BLaER1 treated with 17β-estradiol and CSF1 and Interleukin-3, amounts not matched to agents 10 nM and 100 nM (cell line): Measurements from ENCODE around the gene CRTC1.

Experiments
- H3K27ac ChIP-seq, 11 experiments: shearing (Covaris generic); formaldehyde crosslinking; 2 replicates each; pipeline ENCODE4 v1.8.1; 2022
- H3K27me3 ChIP-seq, 11 experiments: shearing (Covaris generic); formaldehyde crosslinking; 2 replicates each; pipeline ENCODE4 v1.8.1; 2022
- H3K36me3 ChIP-seq, 11 experiments: shearing (Covaris generic); formaldehyde crosslinking; 2 replicates each; pipeline ENCODE4 v1.8.1; 2022
- H3K4me1 ChIP-seq, 10 experiments: shearing (Covaris generic); formaldehyde crosslinking; 2 replicates each; pipeline ENCODE4 v1.8.1; 2022
- H3K4me2 ChIP-seq, 11 experiments: shearing (Covaris generic); formaldehyde crosslinking; 2 replicates each; pipeline ENCODE4 v1.8.1; 2022
- H3K4me3 ChIP-seq, 10 experiments: shearing (Covaris generic); formaldehyde crosslinking; 2 replicates each; pipeline ENCODE4 v1.8.1; 2022
- H3K9ac ChIP-seq, 11 experiments: shearing (Covaris generic); formaldehyde crosslinking; 2 replicates each; pipeline ENCODE4 v1.8.1; 2022
- H3K9me3 ChIP-seq, 11 experiments: shearing (Covaris generic); formaldehyde crosslinking; replicated peaks in 1 of 11; 2 replicates each; pipeline ENCODE4 v1.8.1; 2022
- H4K20me1 ChIP-seq, 11 experiments: shearing (Covaris generic); formaldehyde crosslinking; 2 replicates each; pipeline ENCODE4 v1.8.1; 2022
- Cebpa-rat ChIP-seq, 11 experiments: shearing (Covaris generic); IDR thresholded peaks; 2 replicates each; pipeline ENCODE4 v1.8.1; 2022

The CRTC1 gene

GRCh38 chr19:18639706-18640243 is 43.7 kb upstream of the CRTC1 start:
- peak overlapping the region in 1 of 11 experiments; percentile 25; a peak in 1 of 22 replicates for H3K4me2 ChIP-seq
- peaks cover 0 to 12% (median 9%) of the 10 kb centered on the region in 11 experiments; a peak in 7 of 22 replicates for H3K36me3 ChIP-seq
- H3K27ac ChIP-seq: no peak overlapping the region
- H3K9me3 ChIP-seq: no peaks in the 10 kb centered on the region
- peaks cover 26 to 54% (median 39%) of the 10 kb centered on the region in 10 experiments for H3K4me1 ChIP-seq
- H3K9ac ChIP-seq: no peak overlapping the region
- no peak overlapping the region for H3K4me3 ChIP-seq
- no peaks in the 10 kb centered on the region for H3K27me3 ChIP-seq
- no peak for TF ChIP-seq Cebpa-rat (IDR thresholded peaks at IDR 0.05)
- H4K20me1 ChIP-seq: peaks cover 0 to 69% (median 9%) of the 10 kb centered on the region in 11 experiments; a peak in 11 of 22 replicates

- TF ChIP-seq Cebpa-rat (IDR thresholded peaks at IDR 0.05): no peak
- H3K4me3 ChIP-seq: peak overlapping the region; percentile 14 to 62 (median 46); a peak in 19 of 20 replicates
- H4K20me1 ChIP-seq: peaks cover 14 to 89% (median 37%) of the 10 kb centered on the region in 11 experiments; a peak in 21 of 22 replicates
- H3K27me3 ChIP-seq: no peaks in the 10 kb centered on the region
- H3K27ac ChIP-seq: peak overlapping the region; percentile 30 to 71 (median 60); a peak in 19 of 22 replicates
- H3K4me2 ChIP-seq: peak overlapping the region; percentile 88 to 99 (median 96)
- peaks cover 0 to 12% (median 9%) of the 10 kb centered on the region in 11 experiments; a peak in 7 of 22 replicates for H3K36me3 ChIP-seq
- no peaks in the 10 kb centered on the region for H3K9me3 ChIP-seq
- peak overlapping the region; percentile 56 to 71 (median 59) for H3K9ac ChIP-seq
- peaks cover 53 to 71% (median 61%) of the 10 kb centered on the region in 10 experiments for H3K4me1 ChIP-seq
Observed at GRCh38 chr19:18644196-18645034, 39.1 kb upstream of the CRTC1 start.

- Histone ChIP-seq H4K20me1 (peaks cover 20 to 89% (median 44%) of the 10 kb centered on the region in 11 experiments; a peak in 21 of 22 replicates), H3K9me3 (no peaks in the 10 kb centered on the region), H3K4me2 (peak overlapping the region; percentile 88 to 99 (median 96)), H3K27me3 (no peaks in the 10 kb centered on the region), H3K9ac (peak overlapping the region; percentile 56 to 71 (median 59)), H3K4me1 (peaks cover 60 to 73% (median 66%) of the 10 kb centered on the region in 10 experiments), H3K4me3 (peak overlapping the region; percentile 14 to 62 (median 46); a peak in 18 of 20 replicates), H3K36me3 (peaks cover 0 to 10% (median 7%) of the 10 kb centered on the region in 11 experiments; a peak in 6 of 22 replicates), H3K27ac (peak overlapping the region; percentile 30 to 71 (median 60); a peak in 19 of 22 replicates)
- no peak for TF ChIP-seq Cebpa-rat (IDR thresholded peaks at IDR 0.05)
Observed at GRCh38 chr19:18645035-18645511, 38.4 kb upstream of the CRTC1 start.

GRCh38 chr19:18646535-18647370 is 36.7 kb upstream of the CRTC1 start:
- Histone ChIP-seq H4K20me1 (peaks cover 37 to 92% (median 61%) of the 10 kb centered on the region in 11 experiments; a peak in 21 of 22 replicates), H3K9ac (0 out of 22 replicates have a peak overlapping the region, but pooled peaks of 1 of the 11 experiments have one; percentile 5), H3K36me3 (peaks cover 0 to 14% (median 0%) of the 10 kb centered on the region in 11 experiments; a peak in 4 of 22 replicates), H3K4me3 (no peak overlapping the region), H3K27ac (0 out of 22 replicates have a peak overlapping the region, but pooled peaks of 1 of the 11 experiments have one; percentile 25), H3K27me3 (no peaks in the 10 kb centered on the region), H3K4me1 (peaks cover 73 to 90% (median 82%) of the 10 kb centered on the region in 10 experiments), H3K4me2 (peak overlapping the region; percentile 90 to 99 (median 96)), H3K9me3 (no peaks in the 10 kb centered on the region)
- no peak for TF ChIP-seq Cebpa-rat (IDR thresholded peaks at IDR 0.05)

- H3K4me2 ChIP-seq: peak overlapping the region; percentile 82 to 97 (median 92)
- H3K27ac ChIP-seq: 0 out of 22 replicates have a peak overlapping the region, but pooled peaks of 1 of the 11 experiments have one; percentile 25
- H3K4me3 ChIP-seq: no peak overlapping the region
- H3K27me3 ChIP-seq: no peaks in the 10 kb centered on the region
- H3K9me3 ChIP-seq: no peaks in the 10 kb centered on the region
- peaks cover 0 to 14% (median 0%) of the 10 kb centered on the region in 11 experiments; a peak in 4 of 22 replicates for H3K36me3 ChIP-seq
- no peak for TF ChIP-seq Cebpa-rat (IDR thresholded peaks at IDR 0.05)
- peaks cover 41 to 92% (median 67%) of the 10 kb centered on the region in 11 experiments; a peak in 21 of 22 replicates for H4K20me1 ChIP-seq
- peak overlapping the region in 4 of 11 experiments; percentile 5 to 46 (median 30); a peak in 3 of 22 replicates for H3K9ac ChIP-seq
- H3K4me1 ChIP-seq: peaks cover 73 to 90% (median 85%) of the 10 kb centered on the region in 10 experiments
Observed at GRCh38 chr19:18647371-18647767, 36.1 kb upstream of the CRTC1 start.

- no peak for TF ChIP-seq Cebpa-rat (IDR thresholded peaks at IDR 0.05)
- Histone ChIP-seq H3K27me3 (no peaks in the 10 kb centered on the region), H3K4me3 (no peak overlapping the region; a peak in 1 of 20 replicates), H3K27ac (0 out of 22 replicates have a peak overlapping the region, but pooled peaks of 1 of the 11 experiments have one; percentile 25), H3K36me3 (peaks cover 0 to 14% (median 0%) of the 10 kb centered on the region in 11 experiments; a peak in 4 of 22 replicates), H3K4me1 (peaks cover 73 to 90% (median 84%) of the 10 kb centered on the region in 10 experiments), H3K9me3 (no peaks in the 10 kb centered on the region), H4K20me1 (peaks cover 45 to 92% (median 71%) of the 10 kb centered on the region in 11 experiments; a peak in 21 of 22 replicates), H3K9ac (peak overlapping the region in 6 of 11 experiments; percentile 5 to 60 (median 40); a peak in 4 of 22 replicates), H3K4me2 (peak overlapping the region; percentile 82 to 97 (median 92))
Observed at GRCh38 chr19:18647807-18648206, 35.7 kb upstream of the CRTC1 start.

- Histone ChIP-seq H4K20me1 (peaks cover 46 to 88% (median 72%) of the 10 kb centered on the region in 11 experiments; a peak in 21 of 22 replicates), H3K9ac (peak overlapping the region in 10 of 11 experiments; percentile 12 to 65 (median 56); a peak in 15 of 22 replicates), H3K4me3 (peak overlapping the region in 8 of 10 experiments; percentile 8 to 52 (median 44); a peak in 12 of 20 replicates), H3K4me2 (peak overlapping the region; percentile 82 to 97 (median 92)), H3K36me3 (peaks cover 0 to 14% (median 0%) of the 10 kb centered on the region in 11 experiments; a peak in 4 of 22 replicates), H3K27ac (peak overlapping the region in 5 of 11 experiments; percentile 25 to 58 (median 37); a peak in 6 of 22 replicates), H3K27me3 (no peaks in the 10 kb centered on the region), H3K9me3 (no peaks in the 10 kb centered on the region), H3K4me1 (peaks cover 71 to 87% (median 81%) of the 10 kb centered on the region in 10 experiments)
- TF ChIP-seq Cebpa-rat (IDR thresholded peaks at IDR 0.05): no peak
Observed at GRCh38 chr19:18648973-18649315, 34.5 kb upstream of the CRTC1 start.
